ENCODE measurements around the gene BCL11A. TPM values are rescaled to one million over a fixed set of nuclear protein-coding genes. Genes with fewer than 3 reads are reported as not detected.

Gene BCL11A
- total RNA-seq, 5 donors from 2014 or later (not counting 1 experiment from before 2014, with no cell fraction given), result 3.6 to 11.9 (median 5.6) TPM

DNA sequence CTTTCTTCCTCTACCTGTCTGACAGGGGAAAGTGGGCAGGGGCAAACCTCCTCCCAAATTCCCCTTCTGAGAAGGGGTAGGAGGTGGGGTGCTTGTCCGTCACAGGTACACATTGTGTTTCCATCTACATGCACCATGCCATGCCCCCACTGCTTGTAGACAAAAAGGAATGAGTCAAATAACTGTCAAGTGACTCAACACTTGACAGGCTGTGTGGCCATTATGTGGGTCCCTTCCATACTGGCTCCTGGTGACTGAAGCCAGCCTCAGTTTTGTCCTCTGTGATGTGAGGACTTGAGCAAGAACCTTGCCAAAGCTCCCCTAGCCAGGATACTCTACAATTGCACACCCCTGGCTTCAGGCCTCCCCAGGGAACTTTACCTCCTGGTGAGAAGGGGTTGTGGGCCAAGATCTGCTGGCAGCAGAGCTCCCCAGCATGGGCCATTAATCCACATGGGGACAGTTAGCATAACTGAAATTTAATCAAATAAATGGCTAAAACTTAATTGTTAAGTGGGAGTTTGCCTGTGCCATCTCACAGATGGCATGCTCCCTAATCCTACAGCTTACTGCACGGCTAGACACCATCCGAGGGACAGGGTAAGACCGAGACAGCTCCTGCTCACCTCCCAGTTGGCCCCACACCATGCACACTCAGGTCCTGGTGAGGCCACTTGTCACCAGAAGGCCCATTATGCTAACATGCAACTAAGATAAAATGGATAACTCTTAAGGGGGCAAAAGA lies 140.2 kb downstream of the BCL11A start:
- peaks cover 0 to 8% of the 10 kb centered on the region in 2 experiments for H3K27me3 ChIP-seq (replicated peaks in 1 of 2; ENCODE audit: control insufficient read depth in 2 of 2, extremely low read depth in 1 of 2, insufficient read depth in 2 of 2, low read length in 1 of 2)
- Mint-ChIP-seq H3K4me3 (no peak overlapping the region), H3K36me3 (no peaks in the 10 kb centered on the region), H3K4me1 (no peaks in the 10 kb centered on the region), H3K9me3 (peaks cover 0 to 5% (median 0%) of the 10 kb centered on the region in 3 donors), H3K27ac (no peak overlapping the region), H3K27me3 (peaks cover 4 to 10% of the 10 kb centered on the region in 2 donors)
- H3K4me1 ChIP-seq (ENCODE audit: control insufficient read depth in 1 of 2, extremely low read depth in 1 of 2, insufficient read depth in 2 of 2, low read length in 2 of 2), result peaks cover 5 to 29% of the 10 kb centered on the region in 2 experiments
- 100% methylated on average over 2 of the region's 4 CpGs for WGBS (ENCODE audit: insufficient coverage)
- no peak overlapping the region for H3K4me3 ChIP-seq (ENCODE audit: control insufficient read depth in 1 of 2, extremely low read depth in 1 of 2, low read length in 1 of 2)
- H3K36me3 ChIP-seq (ENCODE audit: control insufficient read depth in 2 of 2, extremely low read depth in 1 of 2, insufficient read depth in 1 of 2, low read length in 1 of 2), result no peaks in the 10 kb centered on the region
- H3K27ac ChIP-seq (ENCODE audit: low read length), result no peak overlapping the region
- ChIA-PET POLR2A (no interaction called here), CTCF (no interaction called here)
- ATAC-seq (replicated peaks in 1 of 4) (no peak), DNase-seq (no peak)
- no peaks in the 10 kb centered on the region for H3K9me3 ChIP-seq

- no peaks in the 10 kb centered on the region for H3K4me1 Mint-ChIP-seq
- Histone ChIP-seq H3K27ac (ENCODE audit: low read length) (no peak overlapping the region), H3K9me3 (no peaks in the 10 kb centered on the region), H3K36me3 (ENCODE audit: control insufficient read depth in 2 of 2, extremely low read depth in 1 of 2, insufficient read depth in 1 of 2, low read length in 1 of 2) (no peaks in the 10 kb centered on the region), H3K4me1 (ENCODE audit: control insufficient read depth in 1 of 2, extremely low read depth in 1 of 2, insufficient read depth in 2 of 2, low read length in 2 of 2) (peaks cover 5 to 29% of the 10 kb centered on the region in 2 experiments), H3K27me3 (replicated peaks in 1 of 2; ENCODE audit: control insufficient read depth in 2 of 2, extremely low read depth in 1 of 2, insufficient read depth in 2 of 2, low read length in 1 of 2) (peaks cover 0 to 8% of the 10 kb centered on the region in 2 experiments), H3K4me3 (ENCODE audit: control insufficient read depth in 1 of 2, extremely low read depth in 1 of 2, low read length in 1 of 2) (no peak overlapping the region)
- ChIA-PET CTCF (no interaction called here), POLR2A (no interaction called here)
- H3K27me3 Mint-ChIP-seq, result peaks cover 4 to 10% of the 10 kb centered on the region in 2 donors
- WGBS (ENCODE audit: insufficient coverage), result no CpG with 5 or more reads among the region's 5 CpGs
- no peak for ATAC-seq (replicated peaks in 1 of 4)
- no peaks in the 10 kb centered on the region for H3K36me3 Mint-ChIP-seq
- peaks cover 0 to 5% (median 0%) of the 10 kb centered on the region in 3 donors for H3K9me3 Mint-ChIP-seq
- H3K4me3 Mint-ChIP-seq, result no peak overlapping the region
- DNase-seq, result no peak
- no peak overlapping the region for H3K27ac Mint-ChIP-seq
These were observed 140.8 kb downstream of the BCL11A start for GRCh38 chr2:60412620-60413019.

DNA sequence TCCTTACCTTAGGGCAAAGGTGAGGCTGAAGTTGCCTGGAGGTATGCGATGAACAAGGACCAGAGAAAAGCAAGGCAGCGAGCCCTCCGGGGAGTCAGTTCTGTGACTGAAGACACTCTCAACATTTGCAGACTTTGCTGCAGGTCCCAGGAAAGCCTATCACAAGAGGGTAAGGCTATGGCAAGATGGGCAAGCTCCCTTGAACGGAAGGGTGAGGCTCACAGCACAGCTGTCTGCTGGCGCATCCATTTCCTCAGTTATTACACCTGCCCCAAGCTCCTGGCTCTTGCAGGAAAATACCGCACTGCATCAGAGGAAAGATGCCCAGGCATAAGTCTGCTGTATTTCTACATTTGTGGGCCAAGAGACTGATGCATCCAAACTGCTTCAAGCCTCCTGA lies 141.4 kb downstream of the BCL11A start:
- H3K9me3 ChIP-seq, result no peaks in the 10 kb centered on the region
- H3K4me1 ChIP-seq (ENCODE audit: control insufficient read depth in 1 of 2, extremely low read depth in 1 of 2, insufficient read depth in 2 of 2, low read length in 2 of 2), result peaks cover 5 to 29% of the 10 kb centered on the region in 2 experiments
- Mint-ChIP-seq H3K36me3 (no peaks in the 10 kb centered on the region), H3K27ac (no peak overlapping the region), H3K27me3 (peaks cover 4 to 14% of the 10 kb centered on the region in 2 donors), H3K4me3 (no peak overlapping the region), H3K4me1 (no peaks in the 10 kb centered on the region), H3K9me3 (peaks cover 0 to 5% (median 0%) of the 10 kb centered on the region in 3 donors)
- ChIA-PET CTCF (no interaction called here), POLR2A (no interaction called here)
- peaks cover 0 to 10% of the 10 kb centered on the region in 2 experiments for H3K27me3 ChIP-seq (replicated peaks in 1 of 2; ENCODE audit: control insufficient read depth in 2 of 2, extremely low read depth in 1 of 2, insufficient read depth in 2 of 2, low read length in 1 of 2)
- H3K36me3 ChIP-seq (ENCODE audit: control insufficient read depth in 2 of 2, extremely low read depth in 1 of 2, insufficient read depth in 1 of 2, low read length in 1 of 2), result no peaks in the 10 kb centered on the region
- H3K27ac ChIP-seq (ENCODE audit: low read length), result no peak overlapping the region
- DNase-seq (no peak), ATAC-seq (replicated peaks in 1 of 4) (no peak)
- WGBS (ENCODE audit: insufficient coverage), result 53% methylated on average over 3 of the region's 6 CpGs
- H3K4me3 ChIP-seq (ENCODE audit: control insufficient read depth in 1 of 2, extremely low read depth in 1 of 2, low read length in 1 of 2), result peak overlapping the region in 1 of 2 donors; percentile 32

DNA sequence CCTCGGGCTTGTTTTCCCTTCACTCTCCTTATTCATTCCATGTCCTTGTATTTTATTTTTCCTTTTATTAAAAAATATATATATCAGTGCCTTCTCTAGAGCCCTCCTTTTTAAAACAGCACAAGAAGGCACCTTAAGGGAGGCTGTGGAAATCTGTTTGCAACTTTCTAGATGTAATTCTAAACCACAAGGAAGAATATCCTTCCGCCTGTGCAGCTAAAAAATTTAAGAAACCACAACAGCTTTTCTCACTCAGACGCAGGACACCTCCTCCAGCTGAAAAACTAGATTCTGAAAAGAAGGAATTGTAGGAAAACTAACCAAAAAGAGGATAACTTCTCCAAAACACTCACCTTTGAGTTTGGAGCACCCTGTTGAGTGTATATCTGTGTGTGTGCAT lies 142.2 kb downstream of the BCL11A start:
- peak overlapping the region in 1 of 2 donors; percentile 29 for H3K4me3 ChIP-seq (ENCODE audit: control insufficient read depth in 1 of 2, extremely low read depth in 1 of 2, low read length in 1 of 2)
- POLR2A ChIA-PET, result no interaction called here
- WGBS (ENCODE audit: insufficient coverage), result no CpG with 5 or more reads among the region's 3 CpGs
- peaks cover 0 to 10% of the 10 kb centered on the region in 2 experiments for H3K27me3 ChIP-seq (replicated peaks in 1 of 2; ENCODE audit: control insufficient read depth in 2 of 2, extremely low read depth in 1 of 2, insufficient read depth in 2 of 2, low read length in 1 of 2)
- CTCF ChIA-PET, result no interaction called here
- ATAC-seq (replicated peaks in 1 of 4) (no peak), DNase-seq (no peak)
- peaks cover 0 to 5% (median 0%) of the 10 kb centered on the region in 3 donors for H3K9me3 Mint-ChIP-seq
- no peak overlapping the region for H3K4me3 Mint-ChIP-seq
- H3K27me3 Mint-ChIP-seq, result peaks cover 4 to 20% of the 10 kb centered on the region in 2 donors
- H3K27ac ChIP-seq (ENCODE audit: low read length), result no peak overlapping the region
- no peaks in the 10 kb centered on the region for H3K9me3 ChIP-seq
- no peak overlapping the region for H3K27ac Mint-ChIP-seq
- no peaks in the 10 kb centered on the region for H3K4me1 Mint-ChIP-seq
- H3K4me1 ChIP-seq (ENCODE audit: control insufficient read depth in 1 of 2, extremely low read depth in 1 of 2, insufficient read depth in 2 of 2, low read length in 2 of 2), result peaks cover 5 to 32% of the 10 kb centered on the region in 2 experiments
- no peaks in the 10 kb centered on the region for H3K36me3 ChIP-seq (ENCODE audit: control insufficient read depth in 2 of 2, extremely low read depth in 1 of 2, insufficient read depth in 1 of 2, low read length in 1 of 2)
- H3K36me3 Mint-ChIP-seq, result no peaks in the 10 kb centered on the region

DNA sequence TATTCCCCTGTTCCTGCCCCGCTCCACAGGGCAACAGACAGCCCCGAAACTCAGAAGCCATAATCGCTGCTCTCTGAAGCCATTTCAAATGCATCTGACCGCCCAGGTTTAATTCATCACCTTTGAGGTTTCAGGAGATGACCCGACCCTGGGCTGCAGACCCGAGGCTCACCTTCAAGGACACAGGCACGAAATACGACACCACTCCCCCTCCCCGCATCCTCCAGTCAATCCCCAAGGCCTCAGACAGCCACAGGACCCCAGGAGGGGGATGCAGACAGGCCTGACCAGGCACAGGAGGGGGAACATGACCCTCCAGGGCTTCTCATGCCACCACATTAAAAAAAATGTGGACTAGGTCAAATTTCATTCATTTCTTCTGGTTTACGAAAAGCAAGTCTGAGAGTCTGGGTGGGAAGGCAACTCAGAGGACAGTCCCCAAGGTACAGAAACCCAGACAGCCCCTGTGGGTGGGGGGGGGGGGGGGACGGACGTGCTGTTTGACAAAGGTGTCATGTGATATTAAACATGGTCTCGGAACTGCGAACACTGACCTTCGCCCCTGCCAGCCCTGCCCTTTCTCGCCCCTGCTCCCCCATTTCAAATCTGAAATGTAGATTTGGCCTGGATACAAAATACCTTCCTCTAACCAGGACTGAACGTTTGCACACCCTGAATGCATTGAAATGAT lies 142.9 kb downstream of the BCL11A start:
- Mint-ChIP-seq H3K9me3 (peaks cover 0 to 5% (median 0%) of the 10 kb centered on the region in 3 donors), H3K4me3 (no peak overlapping the region), H3K36me3 (no peaks in the 10 kb centered on the region), H3K27me3 (peaks cover 4 to 20% of the 10 kb centered on the region in 2 donors), H3K27ac (no peak overlapping the region), H3K4me1 (no peaks in the 10 kb centered on the region)
- no peak overlapping the region for H3K27ac ChIP-seq (ENCODE audit: low read length)
- peaks cover 5 to 32% of the 10 kb centered on the region in 2 experiments for H3K4me1 ChIP-seq (ENCODE audit: control insufficient read depth in 1 of 2, extremely low read depth in 1 of 2, insufficient read depth in 2 of 2, low read length in 2 of 2)
- no peaks in the 10 kb centered on the region for H3K9me3 ChIP-seq
- CTCF ChIA-PET, result no interaction called here
- POLR2A ChIA-PET, result no interaction called here
- H3K4me3 ChIP-seq (ENCODE audit: control insufficient read depth in 1 of 2, extremely low read depth in 1 of 2, low read length in 1 of 2), result peak overlapping the region in 1 of 2 donors; percentile 52
- ATAC-seq (replicated peaks in 1 of 4), result no peak
- no peak for DNase-seq
- H3K36me3 ChIP-seq (ENCODE audit: control insufficient read depth in 2 of 2, extremely low read depth in 1 of 2, insufficient read depth in 1 of 2, low read length in 1 of 2), result no peaks in the 10 kb centered on the region
- 77% methylated on average over 7 of the region's 17 CpGs for WGBS (ENCODE audit: insufficient coverage)
- H3K27me3 ChIP-seq (replicated peaks in 1 of 2; ENCODE audit: control insufficient read depth in 2 of 2, extremely low read depth in 1 of 2, insufficient read depth in 2 of 2, low read length in 1 of 2), result peaks cover 0 to 12% of the 10 kb centered on the region in 2 experiments

DNA sequence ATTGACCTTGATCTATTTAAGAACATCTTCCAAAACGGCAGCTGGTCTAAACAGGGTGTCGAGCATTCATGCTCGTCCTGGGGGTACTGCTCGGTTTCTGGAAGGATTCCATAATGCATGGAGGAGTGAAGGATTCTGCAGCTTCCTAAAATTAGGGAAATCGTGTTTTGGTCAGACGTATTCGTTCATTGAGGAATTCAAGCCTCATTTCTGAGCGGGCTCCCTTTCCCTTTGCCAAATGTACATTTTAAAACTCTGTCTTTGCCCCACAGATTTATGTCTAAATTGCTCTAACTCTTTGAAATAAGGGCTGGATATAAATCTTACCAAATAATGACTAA lies 144.0 kb downstream of the BCL11A start:
- POLR2A ChIA-PET, result no interaction called here

More for the DNA sequence above, 144.0 kb downstream of the BCL11A start:
- DNase-seq (no peak), ATAC-seq (replicated peaks in 1 of 4) (no peak)
- Histone ChIP-seq H3K27ac (ENCODE audit: low read length) (no peak overlapping the region), H3K4me3 (ENCODE audit: control insufficient read depth in 1 of 2, extremely low read depth in 1 of 2, low read length in 1 of 2) (no peak overlapping the region), H3K4me1 (ENCODE audit: control insufficient read depth in 1 of 2, extremely low read depth in 1 of 2, insufficient read depth in 2 of 2, low read length in 2 of 2) (peaks cover 5 to 32% of the 10 kb centered on the region in 2 experiments), H3K27me3 (replicated peaks in 1 of 2; ENCODE audit: control insufficient read depth in 2 of 2, extremely low read depth in 1 of 2, insufficient read depth in 2 of 2, low read length in 1 of 2) (peaks cover 0 to 12% of the 10 kb centered on the region in 2 experiments), H3K36me3 (ENCODE audit: control insufficient read depth in 2 of 2, extremely low read depth in 1 of 2, insufficient read depth in 1 of 2, low read length in 1 of 2) (no peaks in the 10 kb centered on the region), H3K9me3 (no peaks in the 10 kb centered on the region)
- peaks cover 4 to 20% of the 10 kb centered on the region in 2 donors for H3K27me3 Mint-ChIP-seq
- no peak overlapping the region for H3K27ac Mint-ChIP-seq
- H3K4me1 Mint-ChIP-seq, result no peaks in the 10 kb centered on the region
- 47% methylated on average over 4 of the region's 8 CpGs for WGBS (ENCODE audit: insufficient coverage)
- H3K36me3 Mint-ChIP-seq, result no peaks in the 10 kb centered on the region
- no peak overlapping the region for H3K4me3 Mint-ChIP-seq
- H3K9me3 Mint-ChIP-seq, result peaks cover 0 to 4% (median 0%) of the 10 kb centered on the region in 3 donors
- CTCF ChIA-PET, result no interaction called here

All from T-cell (primary cell).